Measurements from ENCODE around the gene ATP8B1.

ATP8B1 gene

DNA sequence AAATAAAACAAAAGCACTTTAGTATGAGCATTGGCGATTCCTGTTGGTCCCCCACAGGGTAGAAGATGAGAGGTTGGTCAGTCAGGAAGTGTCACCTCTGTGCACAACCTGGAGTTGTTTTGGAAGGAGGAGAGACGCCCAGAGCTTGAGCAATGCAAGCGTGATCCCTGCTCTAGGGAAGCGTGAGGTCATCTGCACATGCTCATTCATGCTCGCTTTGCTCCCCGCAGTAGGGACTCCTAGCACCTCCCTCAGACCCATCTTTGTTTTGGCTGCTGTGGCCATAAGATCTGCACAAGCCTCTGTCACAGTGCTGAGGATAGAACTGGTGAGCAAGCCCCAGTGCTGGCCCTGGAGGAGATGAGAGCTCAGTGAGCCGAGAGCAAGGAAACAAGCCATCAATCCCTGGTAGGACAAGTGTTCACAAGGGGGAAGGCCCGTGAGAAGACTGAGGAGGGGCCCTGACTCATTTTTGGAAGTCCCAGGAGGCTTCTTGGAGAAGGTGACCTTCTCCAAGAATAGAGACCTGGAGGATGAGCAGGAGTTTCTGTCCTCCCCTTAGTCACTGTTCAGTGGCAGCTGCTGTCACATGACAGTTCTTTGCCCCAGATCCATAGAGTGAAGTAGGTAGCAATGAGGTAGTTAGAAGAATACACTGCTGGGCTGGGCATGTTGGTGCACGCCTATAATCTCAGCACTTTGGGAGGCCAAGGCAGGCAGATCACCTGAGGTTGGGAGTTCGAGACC is 13.3 kb upstream of the ATP8B1 start:
- H3K36me3 ChIP-seq (ENCODE audit: insufficient read depth, low read length) = no peaks in the 10 kb centered on the region
- H3K27ac ChIP-seq (ENCODE audit: low read depth, low read length) = no peak overlapping the region
- no peak overlapping the region for H3K9ac ChIP-seq (ENCODE audit: low read depth, low read length)
- 0 out of 2 replicates have a peak, but pooled peaks cover 7% of the 10 kb centered on the region for H3K4me1 ChIP-seq (ENCODE audit: insufficient read depth, low read length)
- no peak overlapping the region for H3K4me3 ChIP-seq (ENCODE audit: low read length)
- H3K9me3 ChIP-seq (ENCODE audit: insufficient read depth, low read depth, low read length) = peaks cover 7% of the 10 kb centered on the region; the same call in 1 of the 2 replicates
- no peaks in the 10 kb centered on the region for H3K27me3 ChIP-seq (ENCODE audit: insufficient read depth, low read length)
- 87% methylated on average over 10 of the region's 10 CpGs for WGBS

DNA sequence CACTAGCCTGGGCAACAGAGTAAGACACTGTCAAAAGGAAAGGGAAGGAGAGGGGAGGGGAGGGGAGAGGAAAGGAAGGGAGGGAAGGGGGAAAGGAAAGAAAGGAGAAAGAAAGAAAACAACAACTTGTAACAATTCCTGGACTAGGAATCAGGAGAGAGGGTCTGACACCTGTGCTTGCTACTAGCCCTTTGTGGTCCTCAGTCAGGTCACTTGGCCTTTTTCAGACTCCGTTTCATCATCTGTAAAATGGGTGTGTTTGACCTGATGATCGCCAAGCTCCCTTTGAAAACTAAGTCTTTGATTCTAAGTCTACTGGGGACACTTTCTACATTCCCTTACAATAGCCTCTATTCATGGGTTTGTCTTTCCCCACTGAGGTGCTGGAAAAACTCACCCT is 11.4 kb upstream of the ATP8B1 start:
- Histone ChIP-seq H3K27ac (ENCODE audit: low read depth, low read length) (no peak overlapping the region), H3K27me3 (ENCODE audit: insufficient read depth, low read length) (no peaks in the 10 kb centered on the region), H3K36me3 (ENCODE audit: insufficient read depth, low read length) (no peaks in the 10 kb centered on the region), H3K9me3 (ENCODE audit: insufficient read depth, low read depth, low read length) (peaks cover 7% of the 10 kb centered on the region; the same call in 1 of the 2 replicates), H3K9ac (ENCODE audit: low read depth, low read length) (no peak overlapping the region), H3K4me1 (ENCODE audit: insufficient read depth, low read length) (0 out of 2 replicates have a peak, but pooled peaks cover 1% of the 10 kb centered on the region), H3K4me3 (ENCODE audit: low read length) (no peak overlapping the region)
- WGBS = 93% methylated on average over 2 of the region's 2 CpGs

DNA sequence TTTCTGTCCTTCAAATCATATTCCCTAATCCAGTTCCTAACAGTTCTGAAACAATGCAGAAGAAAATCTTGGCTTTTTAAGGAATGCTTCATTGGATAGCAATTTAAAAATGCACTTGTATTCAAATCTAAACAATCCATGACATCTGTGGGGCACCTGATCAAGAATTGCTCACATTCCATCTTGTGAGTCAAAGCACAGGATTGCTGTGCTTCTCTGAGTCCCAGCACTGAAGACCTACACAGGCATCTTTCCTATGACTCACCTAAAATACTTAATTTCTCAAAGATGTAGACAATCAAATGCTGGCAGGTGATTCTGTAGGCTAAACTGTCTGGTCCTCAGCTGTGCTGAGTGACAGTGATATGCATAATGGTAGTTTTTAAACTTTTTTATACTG is 10.1 kb upstream of the ATP8B1 start:
- Histone ChIP-seq H3K27ac (ENCODE audit: low read depth, low read length) (no peak overlapping the region), H3K9me3 (ENCODE audit: insufficient read depth, low read depth, low read length) (peaks cover 7% of the 10 kb centered on the region; the same call in 1 of the 2 replicates), H3K4me3 (ENCODE audit: low read length) (no peak overlapping the region), H3K36me3 (ENCODE audit: insufficient read depth, low read length) (no peaks in the 10 kb centered on the region), H3K9ac (ENCODE audit: low read depth, low read length) (no peak overlapping the region), H3K27me3 (ENCODE audit: insufficient read depth, low read length) (no peaks in the 10 kb centered on the region), H3K4me1 (ENCODE audit: insufficient read depth, low read length) (no peaks in the 10 kb centered on the region)

DNA sequence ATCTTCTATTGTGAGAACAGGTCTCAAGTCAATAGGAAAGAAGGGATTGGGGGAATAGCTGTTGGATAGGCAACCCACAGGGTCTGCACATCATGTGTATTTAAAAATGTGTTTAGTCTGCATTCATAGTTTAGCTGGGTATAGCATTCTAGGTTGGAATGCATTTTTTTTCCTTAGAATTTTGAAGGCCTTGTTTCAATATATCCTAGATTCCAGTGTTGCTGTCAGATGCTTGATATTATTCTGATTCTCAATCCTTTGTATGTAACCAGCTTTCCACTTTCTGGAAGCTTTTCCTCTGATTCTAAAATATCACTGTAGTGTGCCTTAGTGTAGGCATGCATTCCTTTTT is 9.0 kb upstream of the ATP8B1 start:
- H3K36me3 ChIP-seq (ENCODE audit: insufficient read depth, low read length) = no peaks in the 10 kb centered on the region

DNA sequence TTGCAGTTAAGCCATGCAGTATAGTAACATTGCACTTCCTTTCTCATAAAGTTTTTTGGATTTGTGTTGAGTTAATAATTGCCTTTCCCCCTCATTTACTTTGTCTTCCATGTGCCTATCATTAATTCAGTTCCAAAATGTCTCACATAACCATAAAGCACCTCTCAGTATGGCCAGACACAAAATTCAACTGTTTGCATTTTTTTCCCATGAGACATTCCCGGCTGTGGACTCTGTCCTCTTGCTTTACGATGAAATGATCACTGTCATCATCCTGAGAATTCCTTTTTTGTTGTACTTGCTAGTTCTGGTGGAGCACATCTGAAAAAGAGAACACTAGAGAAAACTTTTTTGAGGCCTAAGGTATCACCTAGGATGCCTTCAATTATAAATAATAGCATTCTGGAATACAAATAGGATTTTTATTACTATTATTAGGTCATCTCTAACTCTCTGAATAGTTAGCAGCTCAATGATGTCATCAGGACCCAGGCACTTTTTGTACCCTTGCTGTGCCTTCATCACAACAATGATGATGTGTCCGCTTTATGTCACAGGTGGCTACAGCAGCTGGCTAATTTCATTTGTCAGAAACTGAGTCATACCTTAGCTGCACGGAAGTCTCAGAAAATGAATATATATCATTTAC is 8.5 kb upstream of the ATP8B1 start:
- Histone ChIP-seq H3K27ac (ENCODE audit: low read depth, low read length) (no peak overlapping the region), H3K9me3 (ENCODE audit: insufficient read depth, low read depth, low read length) (peaks cover 7% of the 10 kb centered on the region; the same call in 1 of the 2 replicates)
- WGBS = 95% methylated on average over 4 of the region's 4 CpGs

More for the DNA sequence above, 9.0 kb upstream of the ATP8B1 start:
- Histone ChIP-seq H3K4me3 (ENCODE audit: low read length) (no peak overlapping the region), H3K9ac (ENCODE audit: low read depth, low read length) (no peak overlapping the region), H3K4me1 (ENCODE audit: insufficient read depth, low read length) (no peaks in the 10 kb centered on the region), H3K27me3 (ENCODE audit: insufficient read depth, low read length) (no peaks in the 10 kb centered on the region), H3K9me3 (ENCODE audit: insufficient read depth, low read depth, low read length) (peaks cover 7% of the 10 kb centered on the region; the same call in 1 of the 2 replicates), H3K27ac (ENCODE audit: low read depth, low read length) (no peak overlapping the region)

DNA sequence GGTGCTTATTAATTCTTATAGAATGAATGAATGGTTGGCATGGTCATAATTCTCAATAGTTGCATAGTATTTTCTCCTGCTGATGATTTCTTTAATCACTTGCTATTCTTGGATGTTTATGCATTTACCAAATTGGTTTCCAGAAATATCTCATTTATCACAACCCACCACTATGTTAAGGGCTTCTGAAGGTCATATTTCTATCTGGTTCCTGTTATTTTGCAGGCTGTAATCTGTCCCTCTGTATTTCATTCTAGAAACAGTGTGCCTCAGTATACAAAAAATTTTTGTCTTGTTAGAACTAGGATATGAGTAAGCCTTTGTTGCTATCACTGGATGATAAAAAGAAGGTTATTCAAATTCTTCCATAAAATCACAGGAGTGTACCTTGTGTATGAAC is 6.1 kb upstream of the ATP8B1 start:
- no peak overlapping the region for H3K9ac ChIP-seq (ENCODE audit: low read depth, low read length)
- no peak overlapping the region for H3K4me3 ChIP-seq (ENCODE audit: low read length)
- H3K4me1 ChIP-seq (ENCODE audit: insufficient read depth, low read length) = no peaks in the 10 kb centered on the region
- H3K27me3 ChIP-seq (ENCODE audit: insufficient read depth, low read length) = peaks cover 13% of the 10 kb centered on the region
- H3K36me3 ChIP-seq (ENCODE audit: insufficient read depth, low read length) = no peaks in the 10 kb centered on the region
- H3K27ac ChIP-seq (ENCODE audit: low read depth, low read length) = no peak overlapping the region
- H3K9me3 ChIP-seq (ENCODE audit: insufficient read depth, low read depth, low read length) = peaks cover 7% of the 10 kb centered on the region; the same call in 1 of the 2 replicates

More for the DNA sequence above, 8.5 kb upstream of the ATP8B1 start:
- Histone ChIP-seq H3K27me3 (ENCODE audit: insufficient read depth, low read length) (no peaks in the 10 kb centered on the region), H3K4me1 (ENCODE audit: insufficient read depth, low read length) (no peaks in the 10 kb centered on the region), H3K4me3 (ENCODE audit: low read length) (no peak overlapping the region), H3K36me3 (ENCODE audit: insufficient read depth, low read length) (no peaks in the 10 kb centered on the region), H3K9ac (ENCODE audit: low read depth, low read length) (no peak overlapping the region)

DNA sequence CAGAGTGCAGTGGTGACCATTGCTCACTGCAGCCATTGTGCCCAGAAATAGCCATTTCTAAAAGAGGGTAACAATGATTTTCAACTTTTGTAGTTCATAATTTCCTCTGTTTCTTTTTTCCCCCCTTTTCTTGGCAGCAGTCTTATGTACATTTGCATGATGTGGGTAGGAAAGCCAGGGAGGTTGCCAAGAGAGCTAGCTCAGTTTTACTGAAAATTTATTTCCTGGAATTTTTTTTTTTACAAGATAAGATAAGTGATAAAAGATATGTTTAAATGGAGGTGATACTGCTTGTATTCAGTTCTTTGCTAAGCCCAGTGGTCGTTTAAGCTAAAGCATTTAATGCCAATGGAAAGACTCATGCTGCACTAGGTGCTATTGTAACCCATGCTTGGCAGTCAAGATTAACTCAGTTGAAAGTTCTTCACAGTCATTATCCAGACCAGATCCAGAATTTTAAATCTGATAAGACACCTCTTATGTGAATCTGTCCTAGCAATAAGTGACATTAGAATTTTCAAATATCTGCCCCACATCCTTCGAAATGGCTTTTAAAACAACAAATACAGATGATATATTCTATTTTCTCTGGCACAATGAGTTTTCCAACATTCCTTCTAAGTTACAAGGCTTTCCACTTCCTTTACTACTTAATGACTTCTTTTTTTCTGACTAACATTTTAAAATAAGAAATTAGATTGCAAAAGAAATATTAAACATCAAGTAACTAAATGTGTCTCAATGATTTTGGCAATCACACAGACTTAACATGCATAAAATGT is 4.4 kb upstream of the ATP8B1 start:
- Histone ChIP-seq H3K9ac (ENCODE audit: low read depth, low read length) (no peak overlapping the region), H3K27me3 (ENCODE audit: insufficient read depth, low read length) (peaks cover 29% of the 10 kb centered on the region), H3K4me3 (ENCODE audit: low read length) (no peak overlapping the region), H3K36me3 (ENCODE audit: insufficient read depth, low read length) (no peaks in the 10 kb centered on the region), H3K4me1 (ENCODE audit: insufficient read depth, low read length) (no peaks in the 10 kb centered on the region), H3K27ac (ENCODE audit: low read depth, low read length) (no peak overlapping the region), H3K9me3 (ENCODE audit: insufficient read depth, low read depth, low read length) (peaks cover 7% of the 10 kb centered on the region; the same call in 1 of the 2 replicates)
- 79% methylated on average over 2 of the region's 2 CpGs for WGBS

DNA sequence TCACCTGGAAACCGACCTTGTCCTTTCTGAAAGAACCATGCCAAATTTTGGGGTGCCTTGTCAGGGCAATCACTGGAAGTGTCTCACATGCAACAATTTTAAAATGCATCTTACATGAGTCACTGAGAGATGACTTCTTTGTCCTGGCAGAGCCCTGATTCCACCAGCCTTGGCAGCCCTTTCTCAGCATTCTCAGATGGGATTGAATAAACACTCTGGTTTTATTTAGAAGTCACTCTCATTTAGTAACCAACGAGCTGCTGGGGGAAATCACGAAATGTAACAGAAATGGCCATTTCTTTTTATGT is 3.8 kb upstream of the ATP8B1 start:
- H3K27me3 ChIP-seq (ENCODE audit: insufficient read depth, low read length) = peaks cover 35% of the 10 kb centered on the region
- 91% methylated on average over 3 of the region's 3 CpGs for WGBS

DNA sequence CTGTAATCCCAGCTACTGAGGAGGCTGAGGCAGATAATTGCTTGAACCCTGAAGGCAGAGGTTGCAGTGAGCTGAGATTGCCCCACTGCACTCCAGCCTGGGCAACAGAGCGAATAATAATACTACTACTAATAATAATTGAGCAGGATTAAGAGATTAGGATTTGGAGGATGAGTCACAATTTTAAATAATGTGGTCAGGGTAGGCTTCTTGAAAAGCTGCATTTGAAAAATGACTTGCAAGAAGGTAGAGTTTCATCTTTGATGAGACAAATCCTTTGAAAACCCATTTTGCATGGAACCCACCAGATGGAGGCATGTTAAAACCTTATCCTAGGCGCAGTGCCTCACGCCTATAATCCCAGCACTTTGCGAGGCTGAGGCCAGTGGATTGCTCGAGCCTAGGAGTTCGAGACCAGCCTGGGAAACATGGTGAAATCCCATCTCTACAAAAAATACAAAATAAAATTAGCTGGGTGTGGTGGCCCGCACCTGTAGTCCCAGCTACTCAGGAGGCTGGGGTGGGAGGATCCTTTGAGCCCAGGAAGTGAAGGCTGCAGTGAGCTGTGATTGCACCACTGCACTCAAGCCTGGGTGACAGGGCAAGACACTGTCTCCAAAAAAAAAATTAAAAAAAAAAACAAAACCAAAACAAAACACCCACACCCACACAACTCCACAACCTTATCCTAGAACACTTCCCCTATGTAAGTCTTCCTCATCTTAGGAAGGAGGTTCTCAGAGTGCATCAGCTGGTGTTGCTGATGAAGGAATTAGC is 3.3 kb upstream of the ATP8B1 start:
- Histone ChIP-seq H3K27me3 (ENCODE audit: insufficient read depth, low read length) (peaks cover 41% of the 10 kb centered on the region), H3K36me3 (ENCODE audit: insufficient read depth, low read length) (no peaks in the 10 kb centered on the region), H3K9ac (ENCODE audit: low read depth, low read length) (no peak overlapping the region), H3K27ac (ENCODE audit: low read depth, low read length) (no peak overlapping the region), H3K4me1 (ENCODE audit: insufficient read depth, low read length) (0 out of 2 replicates have a peak, but pooled peaks cover 3% of the 10 kb centered on the region), H3K9me3 (ENCODE audit: insufficient read depth, low read depth, low read length) (no peaks in the 10 kb centered on the region), H3K4me3 (ENCODE audit: low read length) (no peak overlapping the region)
- WGBS = 100% methylated on average over 5 of the region's 7 CpGs

More for the DNA sequence above, 3.8 kb upstream of the ATP8B1 start:
- Histone ChIP-seq H3K4me1 (ENCODE audit: insufficient read depth, low read length) (no peaks in the 10 kb centered on the region), H3K36me3 (ENCODE audit: insufficient read depth, low read length) (no peaks in the 10 kb centered on the region), H3K4me3 (ENCODE audit: low read length) (no peak overlapping the region), H3K9ac (ENCODE audit: low read depth, low read length) (no peak overlapping the region), H3K27ac (ENCODE audit: low read depth, low read length) (no peak overlapping the region), H3K9me3 (ENCODE audit: insufficient read depth, low read depth, low read length) (peaks cover 4% of the 10 kb centered on the region; the same call in 1 of the 2 replicates)

DNA sequence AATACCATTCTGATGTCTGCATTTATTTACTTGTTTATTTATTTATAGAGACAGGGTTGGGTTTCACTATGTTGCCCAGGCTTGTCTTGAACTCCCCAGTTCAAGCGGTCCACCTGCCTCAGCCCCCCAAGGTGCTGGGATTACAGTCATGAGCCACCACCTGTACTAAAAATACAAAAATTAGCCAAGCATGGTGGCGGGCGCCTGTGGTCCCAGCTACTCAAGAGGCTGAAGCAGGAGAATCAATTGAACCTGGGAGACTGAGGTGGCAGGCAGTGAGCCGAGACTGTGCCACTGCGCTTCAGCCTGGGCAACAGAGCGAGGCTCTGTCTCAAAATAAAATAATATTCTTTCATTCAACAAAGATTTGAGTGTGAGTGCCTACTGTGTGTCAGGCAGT is 2.0 kb upstream of the ATP8B1 start:
- WGBS = 98% methylated on average over 4 of the region's 6 CpGs
- peaks cover 53% of the 10 kb centered on the region for H3K27me3 ChIP-seq (ENCODE audit: insufficient read depth, low read length)

More for the DNA sequence above, 2.0 kb upstream of the ATP8B1 start:
- H3K4me3 ChIP-seq (ENCODE audit: low read length) = no peak overlapping the region
- H3K9ac ChIP-seq (ENCODE audit: low read depth, low read length) = no peak overlapping the region
- 0 out of 2 replicates have a peak, but pooled peaks cover 5% of the 10 kb centered on the region for H3K4me1 ChIP-seq (ENCODE audit: insufficient read depth, low read length)
- no peak overlapping the region for H3K27ac ChIP-seq (ENCODE audit: low read depth, low read length)
- no peaks in the 10 kb centered on the region for H3K36me3 ChIP-seq (ENCODE audit: insufficient read depth, low read length)
- H3K9me3 ChIP-seq (ENCODE audit: insufficient read depth, low read depth, low read length) = no peaks in the 10 kb centered on the region
